GM12892 (cell line): Measurements from ENCODE around the gene TNFAIP2.

Experiments used
- POLR2A ChIP-seq: IDR thresholded peaks from 2 replicates; pipeline ENCODE4 v1.6.1; 2011; ENCODE audit warnings: low read depth, low read length, control low read depth
- POLR2AphosphoS5 ChIP-seq: IDR thresholded peaks from 2 replicates; pipeline ENCODE4 v1.6.1; 2011; ENCODE audit warnings: low read depth, low read length, control low read depth

DNA sequence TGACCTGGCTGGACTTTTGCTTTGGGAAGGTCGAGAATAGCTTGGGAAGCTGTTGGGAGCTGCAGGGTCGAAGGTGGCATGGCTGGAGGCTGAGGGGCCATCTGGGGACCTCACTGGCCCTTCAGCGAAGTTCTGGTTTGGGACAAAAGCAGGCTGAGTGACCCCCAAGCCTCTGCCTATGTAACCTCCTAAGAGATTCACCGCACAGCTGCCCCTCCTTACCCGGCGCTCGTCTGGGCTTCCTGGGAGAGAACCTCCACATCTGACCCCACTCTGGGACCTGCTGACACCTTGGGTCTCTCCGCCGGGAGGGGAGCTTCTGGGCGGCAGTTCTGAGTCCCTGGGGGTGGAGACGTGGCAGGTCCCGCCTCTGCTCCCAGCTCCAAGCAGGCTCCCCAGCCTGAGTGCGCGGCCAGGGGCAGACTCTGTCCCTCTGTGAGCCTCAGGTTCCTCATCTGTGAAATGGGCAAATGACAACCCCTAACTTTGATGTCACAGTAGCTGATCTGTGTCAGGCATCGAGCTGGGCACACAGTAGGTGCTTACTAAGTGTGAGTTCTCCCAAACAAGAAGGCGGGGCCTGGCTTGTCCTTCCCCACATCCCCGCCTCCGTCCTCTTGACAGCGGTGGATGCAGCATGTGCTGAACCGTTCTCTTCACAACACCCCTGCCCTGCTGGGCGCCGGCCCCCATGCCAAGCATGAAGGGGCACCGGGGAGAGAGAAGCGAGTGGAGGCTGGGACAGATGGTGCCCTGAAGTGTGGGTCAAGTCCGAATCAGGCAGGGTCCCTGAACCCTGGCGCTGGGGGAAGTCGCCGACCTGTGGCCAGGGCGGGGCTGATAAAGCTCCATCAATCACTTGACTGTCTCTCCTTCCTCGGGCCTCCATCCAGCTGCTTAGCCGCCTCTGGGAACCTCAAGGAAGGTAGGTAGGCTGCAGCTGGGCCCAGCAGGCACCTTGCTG lies 25.0 kb upstream of the TNFAIP2 start:
- TF ChIP-seq POLR2AphosphoS5 (no peak), POLR2A (no peak)
